GM23338 (cell line): Measurements from ENCODE around the gene BCAS1. TPM values are rescaled to one million over a fixed set of nuclear protein-coding genes. Genes with fewer than 3 reads are reported as not detected.

Experiments used
- ATAC-seq: fragments of 200-7000 bp; cut with Tn5 transposase; 3 replicates; pipeline ENCODE4 v1.9.1; 2020
- DNase-seq: peaks from one replicate; pipeline ENCODE4 v3.0.0-alpha.2; 2015; ENCODE audit warnings: low spot score
- H2AFZ ChIP-seq: fragments of 200-600 bp; sonication (generic); 2 replicates; pipeline ENCODE4 v1.8.0; 2016; ENCODE audit warnings: antibody characterized with exemption, mild to moderate bottlenecking, moderate library complexity
- H3F3A ChIP-seq: fragments of 200-600 bp; sonication (generic); replicated peaks from 2 replicates; pipeline ENCODE4 v1.8.0; 2017; ENCODE audit warnings: antibody characterized with exemption, mixed run types, low read depth
- H3K27ac ChIP-seq: fragments of 200-600 bp; sonication (generic); 2 replicates; pipeline ENCODE4 v1.6.1; 2016; ENCODE audit warnings: low read depth
- H3K27me3 ChIP-seq: fragments of 200-600 bp; sonication (generic); 2 replicates; pipeline ENCODE4 v1.8.0; 2016; ENCODE audit warnings: mild to moderate bottlenecking, mixed run types, moderate library complexity; ENCODE audit not compliant: insufficient read depth
- H3K36me3 ChIP-seq: fragments of 200-600 bp; sonication (generic); 2 replicates; pipeline ENCODE4 v1.8.0; 2016; ENCODE audit warnings: mild to moderate bottlenecking; ENCODE audit not compliant: insufficient read depth
- H3K4me1 ChIP-seq: fragments of 200-600 bp; sonication (generic); 2 replicates; pipeline ENCODE4 v1.8.0; 2016; ENCODE audit warnings: mild to moderate bottlenecking, moderate library complexity; ENCODE audit not compliant: insufficient read depth
- H3K4me2 ChIP-seq: fragments of 200-600 bp; sonication (generic); 2 replicates; pipeline ENCODE4 v1.7.1; 2017; ENCODE audit warnings: mixed run types
- H3K4me3 ChIP-seq: fragments of 200-600 bp; sonication (generic); 2 replicates; pipeline ENCODE4 v1.6.1; 2016; ENCODE audit warnings: mixed run types
- H3K79me2 ChIP-seq: fragments of 200-600 bp; sonication (generic); replicated peaks from 2 replicates; pipeline ENCODE4 v1.8.0; 2017; ENCODE audit warnings: mild to moderate bottlenecking; ENCODE audit not compliant: insufficient read depth
- H3K9me2 ChIP-seq: fragments of 200-600 bp; sonication (generic); 2 replicates; pipeline ENCODE4 v1.8.0; 2017; ENCODE audit not compliant: insufficient read depth
- H4K20me1 ChIP-seq: fragments of 200-600 bp; sonication (generic); replicated peaks from 2 replicates; pipeline ENCODE4 v1.8.0; 2017; ENCODE audit warnings: mild to moderate bottlenecking; ENCODE audit not compliant: insufficient read depth
- H3K27ac Mint-ChIP-seq: 2 replicates; pipeline ENCODE4 v1.8.0; 2020; ENCODE audit warnings: inconsistent platforms, mild to moderate bottlenecking, moderate library complexity, mixed read lengths
- H3K27me3 Mint-ChIP-seq: 3 replicates; pipeline ENCODE4 v1.8.0; 2022; ENCODE audit warnings: low read depth, mild to moderate bottlenecking, moderate library complexity, mixed read lengths, inconsistent platforms; ENCODE audit not compliant: insufficient read depth, poor library complexity
- H3K36me3 Mint-ChIP-seq: 3 replicates; pipeline ENCODE4 v1.8.0; 2021; ENCODE audit warnings: low read depth, mild to moderate bottlenecking, inconsistent platforms, moderate library complexity, mixed read lengths
- H3K4me1 Mint-ChIP-seq: 3 replicates; pipeline ENCODE4 v1.8.0; 2020; ENCODE audit warnings: mild to moderate bottlenecking, inconsistent platforms, mixed read lengths
- H3K4me3 Mint-ChIP-seq: 3 replicates; pipeline ENCODE4 v1.8.0; 2021; ENCODE audit warnings: moderate library complexity, mild to moderate bottlenecking, inconsistent platforms, mixed read lengths
- H3K9me3 Mint-ChIP-seq: 3 replicates; pipeline ENCODE4 v1.8.0; 2020; ENCODE audit warnings: moderate library complexity, mild to moderate bottlenecking, inconsistent platforms, mixed read lengths
- CREB1 ChIP-seq: fragments of 250-450 bp; sonication (Bioruptor Pico); IDR thresholded peaks from 2 replicates; pipeline ENCODE4 v1.5.0; 2020; ENCODE audit warnings: low read depth, mild to moderate bottlenecking, moderate library complexity
- CTCF ChIP-seq, 2 experiments: fragments of 200-600 bp in 1 of 2; sonication (generic) in 1 of 2; conservative IDR thresholded peaks; 2 replicates each; pipeline versions ENCODE4 v1.5.1 to v1.6.1; 2016 to 2017; ENCODE audit warnings: antibody characterized with exemption in 2 of 2, low read depth in 2 of 2, mild to moderate bottlenecking in 2 of 2, moderate library complexity in 1 of 2
- ETS1 ChIP-seq: IDR thresholded peaks from 2 replicates; pipeline ENCODE4 v1.6.1; 2016; ENCODE audit warnings: antibody characterized with exemption
- EZH2 ChIP-seq: fragments of 200-600 bp; sonication (generic); IDR thresholded peaks from one replicate; pipeline ENCODE4 v1.8.0; 2017; ENCODE audit warnings: antibody characterized with exemption, mild to moderate bottlenecking, low read depth; ENCODE audit not compliant: unreplicated experiment
- EZH2phosphoT487 ChIP-seq: fragments of 200-600 bp; sonication (generic); IDR thresholded peaks from one replicate; pipeline ENCODE4 v1.8.1; 2018; ENCODE audit warnings: antibody characterized with exemption; ENCODE audit not compliant: unreplicated experiment
- JUNB ChIP-seq: IDR thresholded peaks from one replicate; pipeline ENCODE4 v1.6.1; 2016; ENCODE audit warnings: antibody characterized with exemption; ENCODE audit not compliant: unreplicated experiment
- NANOG ChIP-seq: IDR thresholded peaks from 2 replicates; pipeline ENCODE4 v1.6.1; 2016; ENCODE audit warnings: antibody characterized with exemption, borderline replicate concordance
- REST ChIP-seq: IDR thresholded peaks from one replicate; pipeline ENCODE4 v1.6.1; 2018; ENCODE audit warnings: antibody characterized with exemption; ENCODE audit not compliant: unreplicated experiment
- STAT1 ChIP-seq: IDR thresholded peaks from one replicate; pipeline ENCODE4 v1.6.1; 2016; ENCODE audit warnings: antibody characterized with exemption; ENCODE audit not compliant: unreplicated experiment
- ZNF114 ChIP-seq: fragments of 250-450 bp; sonication (Bioruptor Pico); IDR thresholded peaks from 2 replicates; pipeline ENCODE4 v1.5.0; 2020; ENCODE audit warnings: mild to moderate bottlenecking, moderate library complexity
- ZNF331 ChIP-seq: fragments of 250-450 bp; sonication (Bioruptor Pico); IDR thresholded peaks from 2 replicates; pipeline ENCODE4 v1.5.0; 2020; ENCODE audit warnings: low read depth, mild to moderate bottlenecking, moderate library complexity
- ZNF462 ChIP-seq: fragments of 250-450 bp; sonication (Bioruptor Pico); IDR thresholded peaks from 2 replicates; pipeline ENCODE4 v1.5.0; 2020; ENCODE audit warnings: mild to moderate bottlenecking, moderate library complexity
- polyA plus RNA-seq: library from polyadenylated mRNA; unstranded; fragments of >200 nt; fragmentation: Nextera tagmentation; extraction: Ambion mirVana; gene quantifications from 2 replicates; pipeline ENCODE4 v1.2.1, GENCODE V29; 2016
- total RNA-seq: library from RNA; depleted of rRNA; stranded (reverse); fragments of >200 nt; shearing (Covaris generic); gene quantifications from 2 replicates; pipeline ENCODE4 v1.2.3, GENCODE V29; 2014

Gene BCAS1
- total and polyA plus RNA-seq, 2 experiments from 2014 or later: 0.17 to 0.19 TPM

GRCh38 chr20:53981752-53982437 lies 88.5 kb downstream of the BCAS1 start (continued):
- TF ChIP-seq REST: no peak

- no peak overlapping the region for H3K4me3 ChIP-seq
- peaks cover 6% of the 10 kb centered on the region; the same call in 1 of the 2 replicates for H3K9me2 ChIP-seq
- ATAC-seq (no peak), DNase-seq (no peak)
- no peaks in the 10 kb centered on the region for H3K4me1 Mint-ChIP-seq
- no peak overlapping the region for H3K27ac Mint-ChIP-seq
- no peaks in the 10 kb centered on the region for H3F3A ChIP-seq
- H3K4me3 Mint-ChIP-seq: no peak overlapping the region
- no peaks in the 10 kb centered on the region for H3K36me3 Mint-ChIP-seq
- no peak overlapping the region for H3K27ac ChIP-seq
- no peaks in the 10 kb centered on the region for H3K79me2 ChIP-seq
- TF ChIP-seq CREB1 (CRISPR knock-in tag): no peak
- TF ChIP-seq JUNB: no peak
- TF ChIP-seq EZH2phosphoT487: no peak
- no peak for TF ChIP-seq ZNF114 (CRISPR knock-in tag)
- TF ChIP-seq STAT1: no peak
- TF ChIP-seq CTCF (conservative IDR thresholded peaks at IDR 0.05; ENCODE audit: low read depth in 2 of 2): no peak
- TF ChIP-seq NANOG: no peak
- TF ChIP-seq ZNF462 (CRISPR knock-in tag): no peak
- TF ChIP-seq ZNF331 (CRISPR knock-in tag): no peak
- TF ChIP-seq EZH2: no peak
- no peak for TF ChIP-seq ETS1
- no peaks in the 10 kb centered on the region for H3K27me3 Mint-ChIP-seq
- no peaks in the 10 kb centered on the region for H3K27me3 ChIP-seq
- no peaks in the 10 kb centered on the region for H3K36me3 ChIP-seq
- H2AFZ ChIP-seq: no peak overlapping the region
- H3K4me2 ChIP-seq: no peak overlapping the region
- no peaks in the 10 kb centered on the region for H3K4me1 ChIP-seq
- no peaks in the 10 kb centered on the region for H4K20me1 ChIP-seq
- H3K9me3 Mint-ChIP-seq: peaks cover 5% of the 10 kb centered on the region
These were observed 89.3 kb downstream of the BCAS1 start for GRCh38 chr20:53981130-53981529.
